HCT116 (cell line): ENCODE measurements around the gene MYO1G. TPM values are rescaled to one million over a fixed set of nuclear protein-coding genes. Genes with fewer than 3 reads are reported as not detected.

ENCODE experiments used
- ATAC-seq: fragments of 200-7000 bp; cut with Tn5 transposase; 2 replicates; pipeline ENCODE4 v1.9.1; 2020; ENCODE audit warnings: mild to moderate bottlenecking, moderate library complexity
- BruUV-seq: library from RNA; stranded (reverse); fragments of 400-500 nt; replicated peaks from 2 replicates; lab custom pipeline; 2021; lab: Mats Ljungman, UMichigan
- CTCF ChIA-PET: fragments of 300-600 bp; sonication (Branson Sonifier 250); formaldehyde crosslinking; loops from one replicate; lab custom pipeline; 2021; ENCODE audit warnings: antibody characterized with exemption; lab: Charles Lee
- POLR2A ChIA-PET: fragments of 300-600, 350-600 bp; sonication (Branson Sonifier 250); formaldehyde crosslinking; loops from one replicate; lab custom pipeline; 2021; ENCODE audit warnings: antibody characterized with exemption; lab: Charles Lee
- RAD21 ChIA-PET, 2 experiments: fragments of 300-600 bp; sonication (Branson Sonifier 250); formaldehyde crosslinking; loops; one replicate each; lab custom pipeline; 2023; ENCODE audit warnings: low total read pairs in 2 of 2; ENCODE audit not compliant: uncharacterized antibody in 2 of 2, unreplicated experiment in 2 of 2, low non-redundant PET in 1 of 2; lab: Charles Lee
- DNase-seq: peaks from one replicate; pipeline ENCODE4 v3.0.0-alpha.2; 2010; ENCODE audit warnings: low read depth, low spot score
- H2AFZ ChIP-seq: fragments of 200-600 bp; shearing (Covaris generic), sonication (generic); 2 replicates; pipeline ENCODE4 v1.6.1; 2017; ENCODE audit warnings: low read depth, mixed run types, mixed read lengths, antibody characterized with exemption, low read length; ENCODE audit not compliant: poor library complexity, severe bottlenecking
- H3K27ac ChIP-seq: 2 replicates; pipeline ENCODE4 v1.5.1; 2012; ENCODE audit warnings: low read depth, low read length
- H3K27me3 ChIP-seq: fragments of 200-600 bp; sonication (generic); 2 replicates; pipeline ENCODE4 v1.6.1; 2016; ENCODE audit warnings: mixed run types, low read length, mixed read lengths; ENCODE audit not compliant: insufficient read depth
- H3K36me3 ChIP-seq, 2 experiments: fragments of 200-500 bp in 1 of 2; fragments of 200-600 bp in 1 of 2; sonication (Bioruptor generic) in 1 of 2; sonication (generic) in 1 of 2; 2 replicates each; pipeline versions ENCODE4 v1.5.1 to v1.6.1; 2014 to 2016; ENCODE audit warnings: low read length in 2 of 2, inconsistent platforms in 1 of 2, mixed read lengths in 1 of 2, mixed run types in 1 of 2; ENCODE audit not compliant: insufficient read depth in 2 of 2, control insufficient read depth in 1 of 2
- H3K4me1 ChIP-seq, 2 experiments: fragments of 200-600 bp in 1 of 2; sonication (generic) in 1 of 2; 2 replicates each; pipeline versions ENCODE4 v1.5.1 to v1.6.1; 2012 to 2017; ENCODE audit warnings: low read length in 2 of 2, inconsistent platforms in 1 of 2, mild to moderate bottlenecking in 1 of 2, mixed read lengths in 1 of 2, mixed run types in 1 of 2, moderate library complexity in 1 of 2; ENCODE audit not compliant: insufficient read depth in 2 of 2, control insufficient read depth in 1 of 2
- H3K4me2 ChIP-seq: fragments of 200-600 bp; sonication (generic); 2 replicates; pipeline ENCODE4 v1.6.1; 2017; ENCODE audit warnings: mixed run types, low read length, mixed read lengths
- H3K4me3 ChIP-seq, 2 experiments: fragments of 200-600 bp in 1 of 2; sonication (generic) in 1 of 2; replicated peaks in 1 of 2; 2 replicates each; pipeline ENCODE4 v1.5.1; 2011 to 2016; ENCODE audit warnings: low read length in 2 of 2, control low read depth in 1 of 2, low read depth in 1 of 2, mild to moderate bottlenecking in 1 of 2, mixed read lengths in 1 of 2, mixed run types in 1 of 2
- H3K79me2 ChIP-seq: fragments of 200-600 bp; sonication (generic); 2 replicates; pipeline ENCODE4 v1.6.1; 2017; ENCODE audit warnings: mild to moderate bottlenecking, mixed run types, low read length, moderate library complexity, mixed read lengths; ENCODE audit not compliant: insufficient read depth
- H3K9ac ChIP-seq: fragments of 200-600 bp; sonication (generic); 2 replicates; pipeline ENCODE4 v1.6.1; 2016; ENCODE audit warnings: low read length, mixed read lengths
- H3K9me2 ChIP-seq: fragments of 200-600 bp; sonication (generic), shearing (Covaris generic); 2 replicates; pipeline ENCODE4 v1.6.1; 2017; ENCODE audit warnings: mixed run types, mild to moderate bottlenecking, moderate library complexity; ENCODE audit not compliant: insufficient read depth
- H3K9me3 ChIP-seq, 2 experiments: fragments of 200-500 bp in 1 of 2; fragments of 200-600 bp in 1 of 2; sonication (Bioruptor generic) in 1 of 2; sonication (generic) in 1 of 2; 2 replicates each; pipeline ENCODE4 v1.6.1; 2014 to 2017; ENCODE audit warnings: low read length in 2 of 2, mixed read lengths in 2 of 2, inconsistent platforms in 1 of 2, low read depth in 1 of 2, mild to moderate bottlenecking in 1 of 2, mixed run types in 1 of 2, moderate library complexity in 1 of 2; ENCODE audit not compliant: control insufficient read depth in 1 of 2, insufficient read depth in 1 of 2
- H4K20me1 ChIP-seq: fragments of 200-600 bp; sonication (generic), shearing (Covaris generic); 2 replicates; pipeline ENCODE4 v1.6.1; 2017; ENCODE audit warnings: mixed run types, mild to moderate bottlenecking, moderate library complexity; ENCODE audit not compliant: insufficient read depth
- CTCF ChIP-seq, 3 experiments: fragments of 200-600 bp in 1 of 3; sonication (generic) in 1 of 3; IDR thresholded peaks in 2 of 3; conservative IDR thresholded peaks in 1 of 3; 2 replicates each; pipeline ENCODE4 v1.5.1; 2012 to 2017; ENCODE audit warnings: low read depth in 2 of 3, low read length in 2 of 3, antibody characterized with exemption in 1 of 3, borderline replicate concordance in 1 of 3, control low read depth in 1 of 3, mild to moderate bottlenecking in 1 of 3, mixed read lengths in 1 of 3, mixed run types in 1 of 3, moderate library complexity in 1 of 3; ENCODE audit not compliant: insufficient read depth in 1 of 3
- REST ChIP-seq: IDR thresholded peaks from 2 replicates; pipeline ENCODE4 v1.6.1; 2012; ENCODE audit warnings: low read depth
- intact Hi-C: fragments of 100-400 bp; cut with micrococcal nuclease; formaldehyde crosslinking; loops from 2 replicates; pipeline ENCODE4 v1.10.0; 2022
- total RNA-seq: library from RNA; stranded (reverse); gene quantifications from one replicate; pipeline ENCODE4 v1.2.1, GENCODE V29; 2021; ENCODE audit not compliant: unreplicated experiment

Gene MYO1G
- total RNA-seq, 1 experiment from 2014 or later: 0.74 TPM

- CTCF ChIA-PET: no interaction called here
Observed at GRCh38 chr7:44922351-44922694, 56.5 kb downstream of the MYO1G start.

More at GRCh38 chr7:44922351-44922694, 56.5 kb downstream of the MYO1G start:
- H3K9me3 ChIP-seq: no peaks in the 10 kb centered on the region
- no peaks in the 10 kb centered on the region for H3K79me2 ChIP-seq
- peak overlapping the region; percentile 99 for H2AFZ ChIP-seq
- H3K4me2 ChIP-seq: no peak overlapping the region
- TF ChIP-seq CTCF (IDR thresholded peaks at IDR 0.05 in 2 of 3, conservative IDR thresholded peaks at IDR 0.05 in 1 of 3; ENCODE audit: borderline replicate concordance in 1 of 3, insufficient read depth in 1 of 3, low read depth in 2 of 3, low read length in 2 of 3) (peak in 1 of 3 experiments; percentile 0; a peak in 1 of 6 replicates), REST (no peak)
- no peak overlapping the region for H3K9ac ChIP-seq
- H3K36me3 ChIP-seq: no peaks in the 10 kb centered on the region
- H3K4me1 ChIP-seq: peaks cover 0 to 6% of the 10 kb centered on the region in 2 experiments; a peak in 1 of 4 replicates
- BruUV-seq: no TSS peak
- no peaks in the 10 kb centered on the region for H3K9me2 ChIP-seq
- ATAC-seq: no peak
- H3K27me3 ChIP-seq: no peaks in the 10 kb centered on the region
- H3K27ac ChIP-seq: no peak overlapping the region
- H4K20me1 ChIP-seq: no peaks in the 10 kb centered on the region
- POLR2A ChIA-PET: no interaction called here
- RAD21 ChIA-PET: no interaction called here
- no peak for DNase-seq
- intact Hi-C loops: loop anchor here (1.0 to 10.0 kb wide), 4 partner anchors 66 to 334 kb away; partner anchors contain the start of gene PPIA
- H3K4me3 ChIP-seq: no peak overlapping the region
